ENCODE measurements around the gene NDUFA11.

Gene NDUFA11

GRCh38 chr19:5932146-5932545, 28.6 kb upstream of the NDUFA11 start:
- DNase-seq = no peak

- no peak for DNase-seq
Observed at GRCh38 chr19:5931251-5931650, 27.7 kb upstream of the NDUFA11 start.

- DNase-seq = no peak
Observed at GRCh38 chr19:5929625-5930024, 26.0 kb upstream of the NDUFA11 start.

GRCh38 chr19:5929179-5929578, 25.6 kb upstream of the NDUFA11 start:
- DNase-seq = no peak

- no peak for DNase-seq
Observed at GRCh38 chr19:5927441-5927821, 23.8 kb upstream of the NDUFA11 start.

GRCh38 chr19:5926641-5927440, 23.3 kb upstream of the NDUFA11 start:
- DNase-seq = no peak

- no peak for DNase-seq
Observed at GRCh38 chr19:5925830-5926427, 22.3 kb upstream of the NDUFA11 start.

- no peak for DNase-seq
Observed at GRCh38 chr19:5923356-5923755, 19.8 kb upstream of the NDUFA11 start.

- DNase-seq = no peak
Observed at GRCh38 chr19:5922161-5922545, 18.6 kb upstream of the NDUFA11 start.

GRCh38 chr19:5921516-5922160, 18.0 kb upstream of the NDUFA11 start:
- DNase-seq = no peak

GRCh38 chr19:5918463-5919079, 15.0 kb upstream of the NDUFA11 start:
- no peak for DNase-seq

- no peak for DNase-seq
Observed at GRCh38 chr19:5917431-5918107, 14.0 kb upstream of the NDUFA11 start.

- DNase-seq = no peak
Observed at GRCh38 chr19:5916181-5916708, 12.7 kb upstream of the NDUFA11 start.

- no peak for DNase-seq
Observed at GRCh38 chr19:5915782-5916165, 12.2 kb upstream of the NDUFA11 start.

GRCh38 chr19:5914946-5915781, 11.6 kb upstream of the NDUFA11 start:
- no peak for DNase-seq

- no peak for DNase-seq
Observed at GRCh38 chr19:5914358-5914774, 10.8 kb upstream of the NDUFA11 start.

- DNase-seq = no peak
Observed at GRCh38 chr19:5913739-5914357, 10.3 kb upstream of the NDUFA11 start, which contains the start of gene CAPS. Gene CAPS (plus strand): TSS chr19:5914254. CDS start chr19:5914407, 153 bp downstream.

GRCh38 chr19:5911366-5911765, 7.8 kb upstream of the NDUFA11 start:
- DNase-seq = no peak

- no peak for DNase-seq
Observed at GRCh38 chr19:5910638-5910907, 7.0 kb upstream of the NDUFA11 start.

GRCh38 chr19:5908773-5909442, 5.3 kb upstream of the NDUFA11 start:
- no peak for DNase-seq

- DNase-seq = no peak
Observed at GRCh38 chr19:5907241-5907640, 3.7 kb upstream of the NDUFA11 start.
